B cell (primary cell): Measurements from ENCODE around the gene STK24. TPM values are rescaled to one million over a fixed set of nuclear protein-coding genes. Genes with fewer than 3 reads are reported as not detected.

Experiments
- ATAC-seq: fragments of 200-7000 bp; cut with Tn5 transposase; one replicate; pipeline ENCODE4 v1.10.0; 2021; ENCODE audit warnings: low read depth, mild to moderate bottlenecking, moderate number of reproducible peaks, moderate library complexity
- CTCF ChIA-PET: fragments of 350-600 bp; sonication (Branson Sonifier 250); formaldehyde crosslinking; loops from one replicate; lab custom pipeline; 2021; ENCODE audit warnings: antibody characterized with exemption, inconsistent platforms; lab: Charles Lee
- POLR2A ChIA-PET: fragments of 350-600 bp; sonication (Branson Sonifier 250); formaldehyde crosslinking; loops from one replicate; lab custom pipeline; 2021; ENCODE audit warnings: antibody characterized with exemption; lab: Charles Lee
- DNase-seq: peaks from one replicate; pipeline ENCODE4 v3.0.0; 2013
- H2AFZ ChIP-seq: 2 replicates; pipeline ENCODE4 v1.6.1; 2012; ENCODE audit warnings: mild to moderate bottlenecking, low read depth, low read length; ENCODE audit not compliant: insufficient read depth, poor library complexity, severe bottlenecking
- H3K27ac ChIP-seq, 2 donors: 1 replicate in 1 of 2; 2 replicates in 1 of 2; pipeline ENCODE4 v1.5.1; 2012 to 2013; ENCODE audit warnings: low read length in 2 of 2, mild to moderate bottlenecking in 2 of 2, moderate library complexity in 1 of 2
- H3K27me3 ChIP-seq, 4 experiments: fragments of 200-600 bp in 1 of 4; sonication (generic) in 1 of 4; replicated peaks in 1 of 4; 1 replicate in 2 of 4; 2 replicates in 2 of 4; pipeline versions ENCODE4 v1.6.1 to v1.7.0; 2013 to 2016; ENCODE audit warnings: low read length in 3 of 4, mild to moderate bottlenecking in 2 of 4, mixed read lengths in 1 of 4, moderate library complexity in 1 of 4; ENCODE audit not compliant: insufficient read depth in 4 of 4, control insufficient read depth in 3 of 4; ENCODE audit errors: control extremely low read depth in 1 of 4
- H3K36me3 ChIP-seq, 2 experiments: replicated peaks in 1 of 2; 1 replicate in 1 of 2; 2 replicates in 1 of 2; pipeline versions ENCODE4 v1.6.1 to v1.7.1; 2013; ENCODE audit warnings: low read length in 1 of 2; ENCODE audit not compliant: insufficient read depth in 2 of 2, control insufficient read depth in 1 of 2; ENCODE audit errors: control extremely low read depth in 1 of 2, extremely low read depth in 1 of 2
- H3K4me1 ChIP-seq, 2 donors: fragments of 200-600 bp in 1 of 2; sonication (generic) in 1 of 2; 1 replicate in 1 of 2; 2 replicates in 1 of 2; pipeline versions ENCODE4 v1.5.1 to v1.6.1; 2013 to 2017; ENCODE audit warnings: low read length in 2 of 2; ENCODE audit not compliant: control insufficient read depth in 2 of 2, insufficient read depth in 2 of 2
- H3K4me2 ChIP-seq: replicated peaks from 2 replicates; pipeline ENCODE3; 2012; ENCODE audit warnings: mild to moderate bottlenecking, low read depth, low read length; ENCODE audit not compliant: poor library complexity, severe bottlenecking
- H3K4me3 ChIP-seq, 5 experiments: fragments of 200-600 bp in 1 of 5; sonication (generic) in 1 of 5; 1 replicate in 3 of 5; 2 replicates in 2 of 5; pipeline versions ENCODE4 v1.5.1 to v1.7.0; 2011 to 2016; ENCODE audit warnings: low read length in 4 of 5, mild to moderate bottlenecking in 4 of 5, low read depth in 2 of 5, control low read depth in 1 of 5, moderate library complexity in 1 of 5; ENCODE audit not compliant: insufficient read depth in 1 of 5; ENCODE audit errors: control extremely low read depth in 1 of 5, extremely low read depth in 1 of 5
- H3K79me2 ChIP-seq: fragments of 200-600 bp; sonication (generic); one replicate; pipeline ENCODE4 v1.6.0; 2016; ENCODE audit warnings: low read length; ENCODE audit not compliant: control insufficient read depth, insufficient read depth
- H3K9ac ChIP-seq: fragments of 200-600 bp; sonication (generic); 2 replicates; pipeline ENCODE4 v1.6.1; 2017; ENCODE audit warnings: mild to moderate bottlenecking, low read length, moderate library complexity
- H3K9me3 ChIP-seq, 3 donors: one replicate each; pipeline versions ENCODE4 v1.6.1 to v1.7.1; 2013; ENCODE audit warnings: low read length in 2 of 3; ENCODE audit not compliant: control insufficient read depth in 2 of 3, insufficient read depth in 1 of 3; ENCODE audit errors: control extremely low read depth in 1 of 3
- H4K20me1 ChIP-seq: 2 replicates; pipeline ENCODE4 v1.6.0; 2012; ENCODE audit warnings: mild to moderate bottlenecking, low read length; ENCODE audit not compliant: insufficient read depth, control insufficient read depth, poor library complexity, severe bottlenecking
- H3K27ac Mint-ChIP-seq: one replicate; pipeline ENCODE4 v1.8.0; 2021; ENCODE audit warnings: mixed read lengths
- H3K27me3 Mint-ChIP-seq: one replicate; pipeline ENCODE4 v1.8.0; 2021; ENCODE audit warnings: mixed read lengths
- H3K4me1 Mint-ChIP-seq: one replicate; pipeline ENCODE4 v1.8.0; 2021; ENCODE audit warnings: mixed read lengths
- H3K4me3 Mint-ChIP-seq: one replicate; pipeline ENCODE4 v1.8.0; 2021; ENCODE audit warnings: mixed read lengths
- H3K9me3 Mint-ChIP-seq: one replicate; pipeline ENCODE4 v1.8.0; 2022; ENCODE audit warnings: mixed read lengths; ENCODE audit not compliant: insufficient read depth
- EZH2 ChIP-seq: IDR thresholded peaks from 2 replicates; pipeline ENCODE4 v1.6.1; 2012; ENCODE audit warnings: borderline replicate concordance, low read depth, mild to moderate bottlenecking, moderate library complexity, low read length; ENCODE audit not compliant: insufficient read depth, poor library complexity, severe bottlenecking
- WGBS: methylation state at CpG from one replicate; pipeline ENCODE4 v1.1.5; 2013; ENCODE audit warnings: missing lambda C conversion rate; ENCODE audit not compliant: insufficient coverage; 5-methylcytosine and 5-hydroxymethylcytosine counted together
- intact Hi-C: fragments of 100-400 bp; cut with micrococcal nuclease; formaldehyde crosslinking; loops from one replicate; pipeline ENCODE4 v1.10.0; 2022
- polyA plus RNA-seq: library from polyadenylated mRNA; depleted of rRNA; stranded (reverse); fragments of >200 nt; gene quantifications from 2 replicates; pipeline ENCODE4 v1.2.3, GENCODE V29; 2012
- total RNA-seq, 2 donors: library from RNA; stranded (reverse); fragments of 120-200 nt in 1 of 2; gene quantifications; 1 replicate in 1 of 2; 2 replicates in 1 of 2; pipeline versions ENCODE4 v1.2.3 to v1.2.4, GENCODE V29; 2013 to 2022
- TF ChIP-seq, protein P1 (sequence below): fragments of 200-600 bp; IDR thresholded peaks from one replicate; pipeline ENCODE4 v1.8.0; 2022; ENCODE audit warnings: antibody characterized with exemption, mild to moderate bottlenecking

STK24 gene
- total and polyA plus RNA-seq, 2 donors (not counting 1 experiment from before 2014, with no cell fraction given): 47.2 to 117 TPM

DNA sequence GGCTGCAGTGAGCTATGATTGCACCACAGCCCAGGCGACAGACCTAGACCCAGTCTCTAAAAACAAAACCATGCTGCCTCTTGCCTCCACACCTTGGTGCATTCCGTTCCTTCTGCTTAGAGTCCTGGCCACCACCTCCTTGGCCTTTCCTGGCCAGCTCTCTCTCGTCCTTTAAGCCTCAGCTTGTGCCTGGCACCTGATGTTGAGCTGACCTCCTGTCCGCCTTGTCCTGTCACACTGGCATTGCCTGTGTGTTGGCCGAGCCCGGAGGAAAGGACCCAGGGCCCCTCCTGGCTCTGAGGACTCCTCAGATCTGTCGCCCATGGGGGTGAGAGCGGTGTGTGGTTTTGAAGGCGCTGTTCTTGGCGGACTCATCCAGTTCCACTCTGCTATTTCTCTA is 143.3 kb downstream of the STK24 start:
- WGBS: 92% methylated on average over 4 of the region's 10 CpGs
- H3K9me3 Mint-ChIP-seq: no peaks in the 10 kb centered on the region

DNA sequence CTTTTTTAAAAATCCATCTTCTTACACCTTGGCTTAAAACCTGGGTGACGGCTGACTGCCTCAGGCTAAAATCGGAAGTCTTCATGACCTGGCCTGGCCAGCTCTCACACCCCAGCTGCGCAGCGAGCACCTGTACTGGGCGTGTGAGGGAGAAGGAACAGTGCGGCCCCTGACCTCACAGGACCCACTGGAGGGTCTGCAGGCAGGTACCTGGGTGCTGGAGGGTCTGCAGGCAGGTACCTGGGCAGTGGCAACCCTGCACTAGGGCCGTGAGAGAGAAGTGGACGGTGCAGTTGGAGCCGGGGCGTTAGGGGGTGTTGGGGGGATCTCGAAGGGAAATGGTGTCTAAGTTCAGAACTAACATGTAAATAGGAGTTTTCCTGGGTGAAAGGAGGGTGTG is 144.3 kb downstream of the STK24 start:
- ChIA-PET POLR2A (no interaction called here), CTCF (no interaction called here)
- no peak overlapping the region for H3K4me3 ChIP-seq
- no peaks in the 10 kb centered on the region for H4K20me1 ChIP-seq
- H3K27ac ChIP-seq: no peak overlapping the region
- no peak overlapping the region for H3K27ac Mint-ChIP-seq
- intact Hi-C loops: no loop called here
- no peaks in the 10 kb centered on the region for H3K4me1 Mint-ChIP-seq
- TF ChIP-seq EZH2: no peak
- TF ChIP-seq, protein P1, sequence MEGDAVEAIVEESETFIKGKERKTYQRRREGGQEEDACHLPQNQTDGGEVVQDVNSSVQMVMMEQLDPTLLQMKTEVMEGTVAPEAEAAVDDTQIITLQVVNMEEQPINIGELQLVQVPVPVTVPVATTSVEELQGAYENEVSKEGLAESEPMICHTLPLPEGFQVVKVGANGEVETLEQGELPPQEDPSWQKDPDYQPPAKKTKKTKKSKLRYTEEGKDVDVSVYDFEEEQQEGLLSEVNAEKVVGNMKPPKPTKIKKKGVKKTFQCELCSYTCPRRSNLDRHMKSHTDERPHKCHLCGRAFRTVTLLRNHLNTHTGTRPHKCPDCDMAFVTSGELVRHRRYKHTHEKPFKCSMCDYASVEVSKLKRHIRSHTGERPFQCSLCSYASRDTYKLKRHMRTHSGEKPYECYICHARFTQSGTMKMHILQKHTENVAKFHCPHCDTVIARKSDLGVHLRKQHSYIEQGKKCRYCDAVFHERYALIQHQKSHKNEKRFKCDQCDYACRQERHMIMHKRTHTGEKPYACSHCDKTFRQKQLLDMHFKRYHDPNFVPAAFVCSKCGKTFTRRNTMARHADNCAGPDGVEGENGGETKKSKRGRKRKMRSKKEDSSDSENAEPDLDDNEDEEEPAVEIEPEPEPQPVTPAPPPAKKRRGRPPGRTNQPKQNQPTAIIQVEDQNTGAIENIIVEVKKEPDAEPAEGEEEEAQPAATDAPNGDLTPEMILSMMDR: no peak
- ATAC-seq (no peak), DNase-seq (no peak)
- no peak overlapping the region for H3K9ac ChIP-seq
- H3K4me3 Mint-ChIP-seq: no peak overlapping the region
- no peak overlapping the region for H3K4me2 ChIP-seq
- no peaks in the 10 kb centered on the region for H3K79me2 ChIP-seq
- H3K27me3 Mint-ChIP-seq: peaks cover 37% of the 10 kb centered on the region
- no peaks in the 10 kb centered on the region for H3K9me3 ChIP-seq
- no peaks in the 10 kb centered on the region for H3K9me3 Mint-ChIP-seq
- H3K4me1 ChIP-seq: no peaks in the 10 kb centered on the region
- no peaks in the 10 kb centered on the region for H3K36me3 ChIP-seq
- peaks cover 0 to 3% (median 0%) of the 10 kb centered on the region in 4 experiments for H3K27me3 ChIP-seq
- no peak overlapping the region for H2AFZ ChIP-seq
- 84% methylated on average over 11 of the region's 11 CpGs for WGBS

More for the DNA sequence above, 143.3 kb downstream of the STK24 start:
- TF ChIP-seq EZH2: no peak
- TF ChIP-seq, protein P1: no peak
- no peak overlapping the region for H2AFZ ChIP-seq
- Mint-ChIP-seq H3K4me1 (no peaks in the 10 kb centered on the region), H3K27ac (no peak overlapping the region), H3K4me3 (no peak overlapping the region), H3K27me3 (peaks cover 32% of the 10 kb centered on the region)
- H3K4me2 ChIP-seq: no peak overlapping the region
- peaks cover 0 to 3% (median 0%) of the 10 kb centered on the region in 4 experiments for H3K27me3 ChIP-seq
- H3K9ac ChIP-seq: no peak overlapping the region
- H3K4me1 ChIP-seq: no peaks in the 10 kb centered on the region
- no peaks in the 10 kb centered on the region for H3K79me2 ChIP-seq
- ChIA-PET POLR2A (no interaction called here), CTCF (interaction anchor here (1.1 kb wide), 1 partner anchor 220 kb away, joined by 3 read pairs; no protein-coding TSS in a partner anchor)
- no peak for ATAC-seq
- no peaks in the 10 kb centered on the region for H3K9me3 ChIP-seq
- no peaks in the 10 kb centered on the region for H4K20me1 ChIP-seq
- DNase-seq: no peak
- no peak overlapping the region for H3K4me3 ChIP-seq
- intact Hi-C loops: no loop called here
- no peak overlapping the region for H3K27ac ChIP-seq
- H3K36me3 ChIP-seq: no peaks in the 10 kb centered on the region
